ENCODE results near the gene C5orf46.

The C5orf46 gene

GRCh38 chr5:147878066-147878759, 28.1 kb downstream of the C5orf46 start, which contains the start of gene SCGB3A2:
Gene SCGB3A2 (plus strand): TSS chr5:147878711. CDS start chr5:147878804, 93 bp downstream.
- Histone ChIP-seq H3K4me3 (ENCODE audit: low read length) (no peak within 1 kb of the TSS), H3K27me3 (ENCODE audit: control insufficient read depth, low read length) (peaks cover 22% of the 10 kb centered on the region), H3K4me2 (ENCODE audit: low read length) (no peak within 1 kb of the TSS), H3K79me2 (ENCODE audit: control insufficient read depth, low read length) (no peaks in the 10 kb centered on the region), H3K27ac (ENCODE audit: low read depth, low read length) (no peak within 1 kb of the TSS), H3F3A (ENCODE audit: control insufficient read depth, insufficient read depth) (no peaks in the 10 kb centered on the region), H3K4me1 (ENCODE audit: control insufficient read depth, low read length) (no peaks in the 10 kb centered on the region), H3K36me3 (ENCODE audit: control insufficient read depth, low read length) (no peaks in the 10 kb centered on the region), H3K9me2 (replicated peaks; ENCODE audit: control insufficient read depth, low read length) (no peaks in the 10 kb centered on the region), H3K9me3 (ENCODE audit: control insufficient read depth, insufficient read depth, low read length) (no peaks in the 10 kb centered on the region), H4K20me1 (ENCODE audit: control insufficient read depth, insufficient read depth, low read depth, low read length) (no peaks in the 10 kb centered on the region)
- TF ChIP-seq EZH2phosphoT487 (IDR thresholded peaks at IDR 0.05; ENCODE audit: borderline replicate concordance, low read length) (no peak), CTCF (IDR thresholded peaks at IDR 0.05; ENCODE audit: low read depth, low read length, poor library complexity, severe bottlenecking) (no peak)

GRCh38 chr5:147876626-147877025, 29.7 kb downstream of the C5orf46 start:
- Histone ChIP-seq H3K9me3 (ENCODE audit: control insufficient read depth, insufficient read depth, low read length) (no peaks in the 10 kb centered on the region), H3K4me1 (ENCODE audit: control insufficient read depth, low read length) (no peaks in the 10 kb centered on the region), H3F3A (ENCODE audit: control insufficient read depth, insufficient read depth) (no peaks in the 10 kb centered on the region), H3K4me3 (ENCODE audit: low read length) (no peak overlapping the region), H3K27ac (ENCODE audit: low read depth, low read length) (no peak overlapping the region), H3K36me3 (ENCODE audit: control insufficient read depth, low read length) (no peaks in the 10 kb centered on the region), H4K20me1 (ENCODE audit: control insufficient read depth, insufficient read depth, low read depth, low read length) (no peaks in the 10 kb centered on the region), H3K27me3 (ENCODE audit: control insufficient read depth, low read length) (peaks cover 22% of the 10 kb centered on the region), H3K79me2 (ENCODE audit: control insufficient read depth, low read length) (no peaks in the 10 kb centered on the region), H3K9me2 (replicated peaks; ENCODE audit: control insufficient read depth, low read length) (no peaks in the 10 kb centered on the region), H3K4me2 (ENCODE audit: low read length) (no peak overlapping the region)
- TF ChIP-seq CTCF (IDR thresholded peaks at IDR 0.05; ENCODE audit: low read depth, low read length, poor library complexity, severe bottlenecking) (no peak), EZH2phosphoT487 (IDR thresholded peaks at IDR 0.05; ENCODE audit: borderline replicate concordance, low read length) (no peak)

- Histone ChIP-seq H3K4me2 (ENCODE audit: low read length) (no peak overlapping the region), H3K27ac (ENCODE audit: low read depth, low read length) (no peak overlapping the region), H3F3A (ENCODE audit: control insufficient read depth, insufficient read depth) (no peaks in the 10 kb centered on the region), H3K4me1 (ENCODE audit: control insufficient read depth, low read length) (no peaks in the 10 kb centered on the region), H3K4me3 (ENCODE audit: low read length) (no peak overlapping the region), H3K9me2 (replicated peaks; ENCODE audit: control insufficient read depth, low read length) (no peaks in the 10 kb centered on the region), H3K79me2 (ENCODE audit: control insufficient read depth, low read length) (no peaks in the 10 kb centered on the region), H4K20me1 (ENCODE audit: control insufficient read depth, insufficient read depth, low read depth, low read length) (no peaks in the 10 kb centered on the region), H3K27me3 (ENCODE audit: control insufficient read depth, low read length) (peaks cover 22% of the 10 kb centered on the region), H3K9me3 (ENCODE audit: control insufficient read depth, insufficient read depth, low read length) (no peaks in the 10 kb centered on the region), H3K36me3 (ENCODE audit: control insufficient read depth, low read length) (no peaks in the 10 kb centered on the region)
- TF ChIP-seq CTCF (IDR thresholded peaks at IDR 0.05; ENCODE audit: low read depth, low read length, poor library complexity, severe bottlenecking) (no peak), EZH2phosphoT487 (IDR thresholded peaks at IDR 0.05; ENCODE audit: borderline replicate concordance, low read length) (no peak)
These were observed 30.2 kb downstream of the C5orf46 start for GRCh38 chr5:147876141-147876540.

Measured in DOHH2 (cell line).